ENCODE results near the gene BTBD19. TPM values are rescaled to one million over a fixed set of nuclear protein-coding genes. Genes with fewer than 3 reads are reported as not detected.
"Not testable (repeated sequence)": the region's sequence is repeated elsewhere in the genome, so short reads cannot be mapped to it uniquely, and the experiment has no call there.

The BTBD19 gene
- total RNA-seq, 4 donors from 2014 or later: 2.6 to 7.4 (median 3.5) TPM

GRCh38 chr1:44811234-44811633 is 2.9 kb downstream of the BTBD19 start:
- peak in 2 of 3 donors; percentile 11 to 25 for DNase-seq
- peaks cover 13 to 55% (median 49%) of the 10 kb centered on the region in 4 donors for H3K4me1 ChIP-seq
- H3K4me3 ChIP-seq: no peak overlapping the region
- TF ChIP-seq, protein P1, sequence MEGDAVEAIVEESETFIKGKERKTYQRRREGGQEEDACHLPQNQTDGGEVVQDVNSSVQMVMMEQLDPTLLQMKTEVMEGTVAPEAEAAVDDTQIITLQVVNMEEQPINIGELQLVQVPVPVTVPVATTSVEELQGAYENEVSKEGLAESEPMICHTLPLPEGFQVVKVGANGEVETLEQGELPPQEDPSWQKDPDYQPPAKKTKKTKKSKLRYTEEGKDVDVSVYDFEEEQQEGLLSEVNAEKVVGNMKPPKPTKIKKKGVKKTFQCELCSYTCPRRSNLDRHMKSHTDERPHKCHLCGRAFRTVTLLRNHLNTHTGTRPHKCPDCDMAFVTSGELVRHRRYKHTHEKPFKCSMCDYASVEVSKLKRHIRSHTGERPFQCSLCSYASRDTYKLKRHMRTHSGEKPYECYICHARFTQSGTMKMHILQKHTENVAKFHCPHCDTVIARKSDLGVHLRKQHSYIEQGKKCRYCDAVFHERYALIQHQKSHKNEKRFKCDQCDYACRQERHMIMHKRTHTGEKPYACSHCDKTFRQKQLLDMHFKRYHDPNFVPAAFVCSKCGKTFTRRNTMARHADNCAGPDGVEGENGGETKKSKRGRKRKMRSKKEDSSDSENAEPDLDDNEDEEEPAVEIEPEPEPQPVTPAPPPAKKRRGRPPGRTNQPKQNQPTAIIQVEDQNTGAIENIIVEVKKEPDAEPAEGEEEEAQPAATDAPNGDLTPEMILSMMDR (IDR thresholded peaks at IDR 0.05): no peak
- no peak for TF ChIP-seq POLR2A (IDR thresholded peaks at IDR 0.05)
- peak overlapping the region; percentile 25 to 98 (median 96) for H3K27ac ChIP-seq
- H3K27me3 ChIP-seq: no peaks in the 10 kb centered on the region
- peaks cover 0 to 2% (median 0%) of the 10 kb centered on the region in 3 donors for H3K36me3 ChIP-seq
- H3K9me3 ChIP-seq: no peaks in the 10 kb centered on the region

DNA sequence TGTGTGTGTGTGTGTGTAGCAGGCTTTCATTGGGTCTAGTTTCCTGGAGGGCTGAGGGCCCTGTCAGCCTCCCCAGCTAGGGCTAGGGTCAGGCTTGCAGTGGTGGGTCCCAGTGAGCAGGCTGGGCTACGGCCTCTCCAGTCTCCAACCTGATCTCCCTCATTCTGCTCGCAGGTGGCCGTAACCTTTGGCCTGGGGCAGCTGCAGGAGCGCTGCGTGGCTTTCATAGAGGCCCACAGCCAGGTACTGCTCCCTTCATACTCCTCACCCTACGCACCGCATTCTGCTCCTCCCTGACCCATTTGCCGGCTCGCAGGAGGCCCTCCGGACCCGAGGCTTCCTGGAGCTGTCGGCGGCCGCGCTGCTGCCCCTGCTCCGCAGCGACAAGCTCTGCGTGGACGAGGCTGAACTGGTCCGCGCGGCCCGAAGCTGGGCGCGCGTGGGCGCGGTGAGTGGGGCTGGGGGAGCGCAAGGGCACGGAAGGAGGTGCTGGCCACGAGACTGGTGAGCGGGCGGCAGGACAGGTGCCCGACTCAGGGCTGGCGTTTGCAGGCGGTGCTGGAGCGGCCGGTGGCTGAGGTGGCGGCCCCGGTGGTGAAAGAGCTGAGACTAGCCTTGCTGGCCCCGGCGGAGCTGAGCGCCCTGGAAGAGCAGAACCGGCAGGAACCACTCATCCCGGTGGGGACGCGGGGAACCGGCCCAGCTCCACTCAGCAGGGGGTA is 4.7 kb downstream of the BTBD19 start:
- peak in 2 of 3 donors; percentile 52 to 60 for DNase-seq
- TF ChIP-seq POLR2A (IDR thresholded peaks at IDR 0.05): no peak
- TF ChIP-seq, protein P1 (IDR thresholded peaks at IDR 0.05): no peak
- H3K9me3 ChIP-seq: no peaks in the 10 kb centered on the region
- H3K36me3 ChIP-seq: no peaks in the 10 kb centered on the region
- H3K27ac ChIP-seq: peak overlapping the region; percentile 76 to 92 (median 88)
- peaks cover 0 to 38% (median 32%) of the 10 kb centered on the region in 4 donors for H3K4me1 ChIP-seq
- H3K4me3 ChIP-seq: peak overlapping the region; percentile 36 to 73 (median 58)
- H3K27me3 ChIP-seq: no peaks in the 10 kb centered on the region

DNA sequence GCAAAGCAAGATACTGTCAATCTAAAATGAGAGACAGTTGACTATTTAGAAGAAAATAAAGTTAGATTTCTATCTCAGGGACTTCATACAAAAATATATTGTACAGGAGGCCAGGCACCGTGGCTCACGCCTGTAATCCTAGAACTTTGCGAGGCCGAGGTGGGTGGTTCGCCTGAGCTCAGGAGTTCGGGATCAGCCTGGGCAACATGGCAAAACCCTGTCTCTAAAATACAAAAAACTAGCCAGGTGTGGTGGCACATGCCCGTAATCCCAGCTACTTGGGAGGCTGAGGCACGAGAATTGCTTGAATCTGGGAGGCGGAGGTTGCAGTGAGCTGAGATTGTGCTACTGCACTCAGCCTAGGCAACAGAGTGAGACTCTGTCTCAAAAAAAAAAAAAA is 7.6 kb downstream of the BTBD19 start:
- H3K27ac ChIP-seq, H3K36me3 ChIP-seq, H3K4me3 ChIP-seq, H3K9me3 ChIP-seq, H3K27me3 ChIP-seq: not testable (repeated sequence)
- H3K4me1 ChIP-seq: peaks cover 0 to 15% (median 5%) of the 10 kb centered on the region in 4 donors
- peak in 1 of 3 donors; percentile 7 for DNase-seq

DNA sequence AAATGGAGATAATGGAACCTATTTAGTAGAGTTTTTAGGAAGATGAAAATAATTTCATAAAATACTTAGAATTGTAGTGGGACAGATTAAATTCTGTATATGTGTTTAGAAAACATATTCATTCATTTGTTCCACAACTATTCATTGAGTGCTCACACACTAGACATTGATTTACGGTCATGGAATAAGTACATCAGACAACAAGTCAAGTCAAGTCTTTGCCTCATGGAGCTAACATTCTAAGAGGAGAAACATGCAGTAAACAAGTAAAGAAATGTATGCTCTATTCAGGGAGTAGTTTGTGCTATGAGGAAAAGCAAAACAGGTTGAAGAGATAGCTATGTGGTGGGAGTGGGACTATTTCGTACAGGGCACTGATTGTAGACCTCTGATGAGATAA is 9.0 kb downstream of the BTBD19 start:
- Histone ChIP-seq H3K4me1 (peaks cover 0 to 20% (median 4%) of the 10 kb centered on the region in 4 donors), H3K4me3 (no peak overlapping the region), H3K27me3 (no peaks in the 10 kb centered on the region), H3K9me3 (no peaks in the 10 kb centered on the region), H3K27ac (no peak overlapping the region), H3K36me3 (no peaks in the 10 kb centered on the region)
- no peak for TF ChIP-seq POLR2A (IDR thresholded peaks at IDR 0.05)
- TF ChIP-seq, protein P1 (IDR thresholded peaks at IDR 0.05): no peak
- no peak for DNase-seq

DNA sequence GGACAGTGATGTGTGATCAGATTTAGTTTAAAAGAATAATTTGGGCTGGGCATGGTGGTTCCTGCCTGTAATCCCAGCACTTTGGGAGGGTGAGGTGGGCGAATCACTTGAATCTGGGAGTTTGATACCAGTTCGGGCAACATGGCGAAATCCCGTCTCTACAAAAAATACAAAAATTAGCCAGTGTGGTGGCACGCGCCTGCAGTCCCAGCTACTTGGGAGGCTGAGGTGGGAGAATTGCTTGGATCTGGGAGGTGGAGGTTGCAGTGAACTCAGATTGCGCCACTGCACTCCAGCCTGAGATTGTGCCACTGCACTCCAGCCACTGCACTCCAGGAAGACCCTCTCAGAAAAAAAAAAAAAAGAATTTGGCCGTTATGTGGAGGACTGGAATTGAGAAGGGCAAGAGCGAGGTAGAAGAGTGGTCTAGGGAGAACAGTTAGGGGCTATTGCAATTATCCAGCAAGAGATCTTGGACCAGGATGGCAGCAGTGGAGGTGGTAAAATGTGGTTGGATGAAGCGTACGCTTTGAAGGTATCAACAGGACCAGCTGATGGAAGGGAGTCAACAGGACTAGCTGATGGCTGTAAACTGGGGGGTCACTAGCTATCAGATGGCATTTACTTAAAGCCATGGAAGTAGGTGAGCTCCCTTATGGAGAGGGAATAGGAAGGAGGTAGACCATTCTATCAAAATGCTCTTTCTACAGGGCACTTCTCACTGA is 9.6 kb downstream of the BTBD19 start:
- DNase-seq: peak in 2 of 3 donors; percentile 12 to 40
- H3K9me3 ChIP-seq: no peaks in the 10 kb centered on the region
- no peak overlapping the region for H3K4me3 ChIP-seq
- H3K4me1 ChIP-seq: peaks cover 0 to 17% (median 4%) of the 10 kb centered on the region in 4 donors
- TF ChIP-seq, protein P1 (IDR thresholded peaks at IDR 0.05): no peak
- no peak for TF ChIP-seq POLR2A (IDR thresholded peaks at IDR 0.05)
- H3K36me3 ChIP-seq: no peaks in the 10 kb centered on the region
- no peak overlapping the region for H3K27ac ChIP-seq
- no peaks in the 10 kb centered on the region for H3K27me3 ChIP-seq

DNA sequence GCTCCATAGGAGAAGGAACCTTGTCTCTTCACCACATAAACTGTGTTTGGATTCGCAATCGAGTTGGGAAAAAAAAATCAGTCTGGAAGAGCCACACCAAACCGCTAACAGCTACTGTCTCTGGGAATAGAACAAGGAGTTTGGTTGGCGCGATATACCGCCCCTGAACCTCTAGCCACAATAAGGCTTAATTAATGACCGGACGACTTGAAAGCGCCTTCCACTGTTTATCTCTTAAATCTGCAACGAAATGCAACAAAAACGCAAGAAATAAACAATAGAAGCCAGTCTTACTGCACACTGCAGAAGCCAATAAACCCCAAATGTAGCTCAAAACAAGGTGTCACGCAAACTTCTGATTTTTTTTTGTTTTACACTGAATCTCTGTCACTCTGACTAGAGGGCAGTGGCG is 10.9 kb downstream of the BTBD19 start:
- peak in 1 of 3 donors; percentile 28 for DNase-seq
- Histone ChIP-seq H3K4me1 (peaks cover 0 to 10% (median 2%) of the 10 kb centered on the region in 4 donors), H3K36me3 (no peaks in the 10 kb centered on the region), H3K27ac (peak overlapping the region; percentile 85 to 95 (median 88)), H3K9me3 (no peaks in the 10 kb centered on the region), H3K4me3 (peak overlapping the region; percentile 45 to 59 (median 50)), H3K27me3 (no peaks in the 10 kb centered on the region)
- TF ChIP-seq, protein P1 (IDR thresholded peaks at IDR 0.05): no peak
- no peak for TF ChIP-seq POLR2A (IDR thresholded peaks at IDR 0.05)

Data from Peyer's patch (tissue), 4 donors.